Mesodermal cell (in vitro differentiated cells): ENCODE data around the gene MAPT.

ENCODE experiments used
- H3K27ac ChIP-seq: 2 replicates; pipeline ENCODE4 v1.7.0; 2013; ENCODE audit warnings: mild to moderate bottlenecking, low read depth, low read length, moderate library complexity; ENCODE audit not compliant: severe bottlenecking
- H3K36me3 ChIP-seq: 2 replicates; pipeline ENCODE4 v1.7.1; 2013; ENCODE audit warnings: mild to moderate bottlenecking, low read length, moderate library complexity; ENCODE audit not compliant: control insufficient read depth, insufficient read depth
- H3K4me1 ChIP-seq: one replicate; pipeline ENCODE4 v1.7.1; 2013; ENCODE audit warnings: mild to moderate bottlenecking, low read length; ENCODE audit not compliant: insufficient read depth, control insufficient read depth, poor library complexity, severe bottlenecking
- H3K4me3 ChIP-seq: 2 replicates; pipeline ENCODE4 v1.7.0; 2013; ENCODE audit warnings: low read length, control low read depth, mild to moderate bottlenecking; ENCODE audit not compliant: insufficient read depth, poor library complexity, severe bottlenecking; ENCODE audit errors: extremely low read depth
- H3K9me3 ChIP-seq: 2 replicates; pipeline ENCODE4 v1.7.1; 2013; ENCODE audit warnings: mild to moderate bottlenecking, low read length, moderate library complexity; ENCODE audit not compliant: control insufficient read depth
- WGBS, 2 experiments: methylation state at CpG; one replicate each; pipeline ENCODE4 v1.1.5; 2013; ENCODE audit warnings: missing lambda C conversion rate in 2 of 2; ENCODE audit not compliant: insufficient coverage in 2 of 2; 5-methylcytosine and 5-hydroxymethylcytosine counted together

MAPT gene

GRCh38 chr17:45973099-45973780 is 78.9 kb downstream of the MAPT start:
- H3K9me3 ChIP-seq, result no peaks in the 10 kb centered on the region
- WGBS, 2 experiments, result 93 to 95% methylated on average over 11 to 12 of the region's 12 CpGs
- no peaks in the 10 kb centered on the region for H3K36me3 ChIP-seq
- peaks cover 29% of the 10 kb centered on the region for H3K4me1 ChIP-seq
- H3K27ac ChIP-seq, result no peak overlapping the region
- no peak overlapping the region for H3K4me3 ChIP-seq

- 91 to 96% methylated on average over 11 to 12 of the region's 17 CpGs for WGBS, 2 experiments
- no peak overlapping the region for H3K4me3 ChIP-seq
These were observed 79.8 kb downstream of the MAPT start for GRCh38 chr17:45973946-45974859.

GRCh38 chr17:45974916-45975630 is 80.7 kb downstream of the MAPT start:
- WGBS, 2 experiments, result 85 to 96% methylated on average over 5 to 9 of the region's 10 CpGs
- Histone ChIP-seq H3K36me3 (no peaks in the 10 kb centered on the region), H3K27ac (no peak overlapping the region)

More at GRCh38 chr17:45973946-45974859, 79.8 kb downstream of the MAPT start:
- Histone ChIP-seq H3K27ac (no peak overlapping the region), H3K4me1 (peaks cover 31% of the 10 kb centered on the region), H3K36me3 (no peaks in the 10 kb centered on the region), H3K9me3 (no peaks in the 10 kb centered on the region)

GRCh38 chr17:45975640-45976295 is 81.4 kb downstream of the MAPT start:
- Histone ChIP-seq H3K4me1 (peaks cover 34% of the 10 kb centered on the region), H3K4me3 (no peak overlapping the region), H3K27ac (no peak overlapping the region), H3K9me3 (no peaks in the 10 kb centered on the region), H3K36me3 (no peaks in the 10 kb centered on the region)
- WGBS, 2 experiments, result 94 to 96% methylated on average over 6 of the region's 8 CpGs

More at GRCh38 chr17:45974916-45975630, 80.7 kb downstream of the MAPT start:
- no peaks in the 10 kb centered on the region for H3K9me3 ChIP-seq
- no peak overlapping the region for H3K4me3 ChIP-seq
- peaks cover 34% of the 10 kb centered on the region for H3K4me1 ChIP-seq

GRCh38 chr17:45976391-45976754 is 82.0 kb downstream of the MAPT start:
- Histone ChIP-seq H3K4me3 (no peak overlapping the region), H3K27ac (peak overlapping the region; percentile 52), H3K9me3 (no peaks in the 10 kb centered on the region), H3K4me1 (peaks cover 34% of the 10 kb centered on the region), H3K36me3 (no peaks in the 10 kb centered on the region)
- 93 to 100% methylated on average over 2 of the region's 2 CpGs for WGBS, 2 experiments

GRCh38 chr17:45976755-45977505 is 82.6 kb downstream of the MAPT start:
- Histone ChIP-seq H3K4me3 (no peak overlapping the region), H3K4me1 (peaks cover 34% of the 10 kb centered on the region), H3K36me3 (no peaks in the 10 kb centered on the region), H3K27ac (peak overlapping the region; percentile 52), H3K9me3 (no peaks in the 10 kb centered on the region)
- WGBS, 2 experiments, result 77 to 83% methylated on average over 10 to 18 of the region's 18 CpGs

GRCh38 chr17:45977506-45977824 is 83.1 kb downstream of the MAPT start:
- peaks cover 34% of the 10 kb centered on the region for H3K4me1 ChIP-seq
- H3K9me3 ChIP-seq, result no peaks in the 10 kb centered on the region
- WGBS, 2 experiments, result 83 to 100% methylated on average over 1 of the region's 4 CpGs
- H3K27ac ChIP-seq, result peak overlapping the region; percentile 52
- H3K4me3 ChIP-seq, result no peak overlapping the region
- H3K36me3 ChIP-seq, result no peaks in the 10 kb centered on the region

GRCh38 chr17:45977976-45978626 is 83.7 kb downstream of the MAPT start:
- H3K27ac ChIP-seq, result no peak overlapping the region
- no peaks in the 10 kb centered on the region for H3K36me3 ChIP-seq
- WGBS, 2 experiments, result 92 to 93% methylated on average over 2 of the region's 3 CpGs
- peaks cover 34% of the 10 kb centered on the region for H3K4me1 ChIP-seq
- H3K9me3 ChIP-seq, result no peaks in the 10 kb centered on the region
- H3K4me3 ChIP-seq, result no peak overlapping the region

GRCh38 chr17:45979137-45979536 is 84.8 kb downstream of the MAPT start:
- H3K4me3 ChIP-seq, result no peak overlapping the region
- 71 to 75% methylated on average over 2 of the region's 2 CpGs for WGBS, 2 experiments
- no peaks in the 10 kb centered on the region for H3K9me3 ChIP-seq
- no peak overlapping the region for H3K27ac ChIP-seq
- no peaks in the 10 kb centered on the region for H3K36me3 ChIP-seq
- H3K4me1 ChIP-seq, result peaks cover 34% of the 10 kb centered on the region
